ENCODE results near the gene SF1. TPM values are rescaled to one million over a fixed set of nuclear protein-coding genes. Genes with fewer than 3 reads are reported as not detected.

SF1 gene
- total and polyA plus RNA-seq, 2 of the 8 experiments (the other 6 are each of a cell fraction or from before 2014, with no cell fraction given), result 72.7 to 353 TPM

DNA sequence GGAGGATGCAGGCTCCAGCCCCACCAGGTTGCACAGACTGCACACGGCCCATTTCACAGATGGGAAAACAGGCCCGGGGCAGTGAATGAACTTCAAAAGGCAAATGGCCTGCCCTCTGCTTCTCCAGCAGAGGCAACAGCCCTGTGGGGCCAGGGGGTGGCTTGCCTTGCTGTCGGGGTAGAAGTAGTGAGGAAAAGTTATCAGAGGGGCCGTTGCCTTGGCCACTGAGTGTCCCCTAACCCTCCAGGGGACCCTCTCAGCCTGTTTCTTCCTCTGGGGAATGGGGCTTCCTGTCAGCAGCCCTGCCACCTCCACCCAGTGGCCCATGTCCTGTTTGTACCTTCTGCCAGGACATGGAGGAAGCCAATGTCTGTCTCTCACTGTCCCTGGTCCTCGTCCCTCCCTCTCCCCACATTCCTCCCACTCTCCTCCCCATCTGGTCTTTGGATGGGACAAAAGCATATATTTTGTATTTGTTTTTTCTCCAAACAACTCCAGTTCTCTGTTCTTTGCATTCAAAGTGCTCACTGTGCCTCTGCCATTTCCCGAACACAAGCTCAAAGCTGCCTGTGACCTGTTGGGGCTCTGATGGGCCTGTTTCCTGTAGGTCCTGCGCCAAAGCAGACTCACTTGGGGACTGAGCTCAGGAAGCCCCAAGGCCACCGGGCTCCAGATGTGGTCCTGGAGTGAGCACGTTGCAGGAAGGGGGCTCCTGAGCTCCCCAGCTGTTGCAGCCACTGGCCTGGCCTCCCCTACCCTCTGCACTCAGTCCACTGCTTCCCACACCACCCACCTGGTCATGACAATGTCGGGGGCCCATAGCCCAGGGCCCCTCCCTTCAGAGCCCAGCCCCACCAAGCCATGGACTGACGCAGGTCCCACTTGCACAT, 15.2 kb upstream of the SF1 start:
- H3K36me3 ChIP-seq (ENCODE audit: control insufficient read depth in 2 of 4, insufficient read depth in 4 of 4, low read length in 3 of 4), result no peaks in the 10 kb centered on the region
- no peak overlapping the region for H3K4me2 ChIP-seq (ENCODE audit: insufficient read depth in 1 of 2, low read depth in 2 of 2, low read length in 2 of 2)
- no peak for FAIRE-seq
- H2BK20ac ChIP-seq (ENCODE audit: low read length), result no peak overlapping the region
- H2BK120ac ChIP-seq (replicated peaks; ENCODE audit: low read depth, low read length), result no peak overlapping the region
- no peak overlapping the region; a peak in 2 of 7 replicates for H3K9ac ChIP-seq (replicated peaks in 1 of 4; ENCODE audit: extremely low read depth in 1 of 4, low read depth in 3 of 4, low read length in 3 of 4)
- no peak overlapping the region for H2AFZ ChIP-seq (ENCODE audit: low read length)
- H4K20me1 ChIP-seq (replicated peaks in 1 of 2; ENCODE audit: control insufficient read depth in 1 of 2, insufficient read depth in 2 of 2, low read length in 2 of 2), result peaks cover 0 to 2% of the 10 kb centered on the region in 2 experiments
- POLR2A ChIA-PET (ENCODE audit: partially characterized antibody), result interaction anchor here (1.2 to 1.9 kb wide), 4 partner anchors 9 to 30 kb away, joined by 4 to 5 read pairs (median 4); no protein-coding TSS in a partner anchor
- H3K79me1 ChIP-seq (ENCODE audit: low read depth, low read length), result no peaks in the 10 kb centered on the region
- H2BK15ac ChIP-seq (ENCODE audit: low read length), result no peak overlapping the region
- H2AK5ac ChIP-seq (ENCODE audit: low read depth, low read length), result no peak overlapping the region
- H3K79me2 ChIP-seq (ENCODE audit: control insufficient read depth in 1 of 2, insufficient read depth in 2 of 2, low read length in 2 of 2), result no peaks in the 10 kb centered on the region
- no peaks in the 10 kb centered on the region for H3K27me3 ChIP-seq (replicated peaks in 1 of 4; ENCODE audit: control insufficient read depth in 3 of 4, extremely low read depth in 1 of 4, insufficient read depth in 3 of 4, low read length in 3 of 4)
- no peaks in the 10 kb centered on the region for H3K4me1 ChIP-seq (replicated peaks in 1 of 4; ENCODE audit: control insufficient read depth in 3 of 4, insufficient read depth in 4 of 4, low read length in 3 of 4)
- no peaks in the 10 kb centered on the region for H3K23me2 ChIP-seq (ENCODE audit: low read depth, low read length)
- H4K8ac ChIP-seq (ENCODE audit: extremely low read depth, insufficient read depth, low read length), result no peak overlapping the region; the same call in 1 of the 2 replicates
- no peak overlapping the region for H4K91ac ChIP-seq (replicated peaks; ENCODE audit: insufficient read length, low read length)
- H3K4me3 ChIP-seq (ENCODE audit: extremely low read depth in 1 of 4, insufficient read depth in 2 of 4, low read depth in 3 of 4, low read length in 4 of 4), result no peak overlapping the region
- no peak overlapping the region for H3K56ac ChIP-seq (replicated peaks; ENCODE audit: insufficient read length, low read depth, low read length)
- no peak overlapping the region for H4K5ac ChIP-seq (ENCODE audit: insufficient read length, low read depth, low read length)
- DNase-seq (ENCODE audit: low read depth in 1 of 2, low spot score in 2 of 2), result no peak
- H3K18ac ChIP-seq (ENCODE audit: extremely low read depth, low read length), result no peak overlapping the region
- 85% methylated on average over 11 of the region's 11 CpGs; no CpG with 5 or more reads in 1 of the 2 experiments for WGBS, 2 experiments (ENCODE audit: extremely low coverage in 1 of 2, insufficient coverage in 1 of 2, insufficient read length in 1 of 2, insufficient replicate concordance in 2 of 2, low coverage in 1 of 2, low lambda C conversion rate in 2 of 2, missing lambda C conversion rate in 1 of 2)
- H3K23ac ChIP-seq (ENCODE audit: insufficient read length), result no peak overlapping the region
- H3K14ac ChIP-seq (ENCODE audit: insufficient read length), result no peak overlapping the region
- CTCF ChIA-PET (ENCODE audit: partially characterized antibody), result interaction anchor here (0.8 to 2.7 kb wide), 8 partner anchors 8 to 317 kb away, joined by 3 to 9 read pairs (median 4); no protein-coding TSS in a partner anchor
- H3K27ac ChIP-seq (ENCODE audit: low read depth, low read length), result no peak overlapping the region
- H3K4ac ChIP-seq (replicated peaks; ENCODE audit: insufficient read length, low read depth, low read length), result no peak overlapping the region
- no peaks in the 10 kb centered on the region for H3K9me3 ChIP-seq (ENCODE audit: insufficient read depth in 2 of 2, low read depth in 1 of 2, low read length in 1 of 2)
- H2BK5ac ChIP-seq (ENCODE audit: low read depth, low read length), result no peak overlapping the region
- no peak overlapping the region for H2BK12ac ChIP-seq (ENCODE audit: low read depth, low read length)
- TF ChIP-seq, protein P1, sequence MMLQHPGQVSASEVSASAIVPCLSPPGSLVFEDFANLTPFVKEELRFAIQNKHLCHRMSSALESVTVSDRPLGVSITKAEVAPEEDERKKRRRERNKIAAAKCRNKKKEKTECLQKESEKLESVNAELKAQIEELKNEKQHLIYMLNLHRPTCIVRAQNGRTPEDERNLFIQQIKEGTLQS (IDR thresholded peaks at IDR 0.05; ENCODE audit: insufficient read depth, low read depth, low read length), result no peak
- TF ChIP-seq KDM5A (IDR thresholded peaks at IDR 0.05; ENCODE audit: low read length), result no peak
- TF ChIP-seq SP2 (IDR thresholded peaks at IDR 0.05; ENCODE audit: low read length), result no peak
- TF ChIP-seq SP4 (IDR thresholded peaks at IDR 0.05; ENCODE audit: low read length), result no peak
- no peak for TF ChIP-seq CHD1 (IDR thresholded peaks at IDR 0.05; ENCODE audit: low read depth, low read length)

Measured in H1 (cell line).